Measurements from ENCODE around the gene RTN4RL1. TPM values are rescaled to one million over a fixed set of nuclear protein-coding genes. Genes with fewer than 3 reads are reported as not detected.

Gene RTN4RL1
- total RNA-seq, 6 experiments from 2014 or later = 0.54 to 2.6 (median 1.4) TPM

GRCh38 chr17:1930337-1930645 lies 94.8 kb downstream of the RTN4RL1 start:
- DNase-seq (no peak), ATAC-seq (no peak)

GRCh38 chr17:1928976-1929375 lies 96.2 kb downstream of the RTN4RL1 start:
- H3K36me3 ChIP-seq = no peaks in the 10 kb centered on the region
- no peak overlapping the region for H3K27ac ChIP-seq
- intact Hi-C loops (cut with DNase I) = no loop called here
- no peak for DNase-seq
- TF ChIP-seq POLR2A (IDR thresholded peaks at IDR 0.05) = no peak
- TF ChIP-seq, protein P1, sequence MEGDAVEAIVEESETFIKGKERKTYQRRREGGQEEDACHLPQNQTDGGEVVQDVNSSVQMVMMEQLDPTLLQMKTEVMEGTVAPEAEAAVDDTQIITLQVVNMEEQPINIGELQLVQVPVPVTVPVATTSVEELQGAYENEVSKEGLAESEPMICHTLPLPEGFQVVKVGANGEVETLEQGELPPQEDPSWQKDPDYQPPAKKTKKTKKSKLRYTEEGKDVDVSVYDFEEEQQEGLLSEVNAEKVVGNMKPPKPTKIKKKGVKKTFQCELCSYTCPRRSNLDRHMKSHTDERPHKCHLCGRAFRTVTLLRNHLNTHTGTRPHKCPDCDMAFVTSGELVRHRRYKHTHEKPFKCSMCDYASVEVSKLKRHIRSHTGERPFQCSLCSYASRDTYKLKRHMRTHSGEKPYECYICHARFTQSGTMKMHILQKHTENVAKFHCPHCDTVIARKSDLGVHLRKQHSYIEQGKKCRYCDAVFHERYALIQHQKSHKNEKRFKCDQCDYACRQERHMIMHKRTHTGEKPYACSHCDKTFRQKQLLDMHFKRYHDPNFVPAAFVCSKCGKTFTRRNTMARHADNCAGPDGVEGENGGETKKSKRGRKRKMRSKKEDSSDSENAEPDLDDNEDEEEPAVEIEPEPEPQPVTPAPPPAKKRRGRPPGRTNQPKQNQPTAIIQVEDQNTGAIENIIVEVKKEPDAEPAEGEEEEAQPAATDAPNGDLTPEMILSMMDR (IDR thresholded peaks at IDR 0.05) = no peak
- H3K9me3 ChIP-seq = no peaks in the 10 kb centered on the region
- ATAC-seq = no peak
- 96% methylated on average over 4 of the region's 12 CpGs for WGBS (ENCODE audit: insufficient coverage, low coverage, low lambda C conversion rate, missing lambda C conversion rate)
- peaks cover 0 to 10% (median 3%) of the 10 kb centered on the region in 4 donors for H3K4me1 ChIP-seq
- no peaks in the 10 kb centered on the region for H3K27me3 ChIP-seq
- H3K4me3 ChIP-seq = no peak overlapping the region

More at GRCh38 chr17:1930337-1930645, 94.8 kb downstream of the RTN4RL1 start:
- intact Hi-C loops (cut with DNase I) = no loop called here
- H3K27ac ChIP-seq = no peak overlapping the region
- 53% methylated on average over 2 of the region's 8 CpGs for WGBS (ENCODE audit: insufficient coverage, low coverage, low lambda C conversion rate, missing lambda C conversion rate)
- TF ChIP-seq POLR2A (IDR thresholded peaks at IDR 0.05) = no peak
- TF ChIP-seq, protein P1 (IDR thresholded peaks at IDR 0.05) = no peak
- no peaks in the 10 kb centered on the region for H3K27me3 ChIP-seq
- peaks cover 0 to 10% (median 3%) of the 10 kb centered on the region in 4 donors for H3K4me1 ChIP-seq
- no peaks in the 10 kb centered on the region for H3K9me3 ChIP-seq
- no peak overlapping the region for H3K4me3 ChIP-seq
- no peaks in the 10 kb centered on the region for H3K36me3 ChIP-seq

GRCh38 chr17:1920948-1921351 lies 104.2 kb downstream of the RTN4RL1 start:
- Histone ChIP-seq H3K4me1 (no peaks in the 10 kb centered on the region), H3K27ac (no peak overlapping the region), H3K9me3 (no peaks in the 10 kb centered on the region), H3K36me3 (no peaks in the 10 kb centered on the region), H3K27me3 (no peaks in the 10 kb centered on the region), H3K4me3 (no peak overlapping the region)
- TF ChIP-seq, protein P1 (IDR thresholded peaks at IDR 0.05) = no peak
- no peak for TF ChIP-seq POLR2A (IDR thresholded peaks at IDR 0.05)
- no peak for ATAC-seq
- intact Hi-C loops (cut with DNase I) = no loop called here
- 95% methylated on average over 12 of the region's 19 CpGs for WGBS (ENCODE audit: insufficient coverage, low coverage, low lambda C conversion rate, missing lambda C conversion rate)
- no peak for DNase-seq

DNA sequence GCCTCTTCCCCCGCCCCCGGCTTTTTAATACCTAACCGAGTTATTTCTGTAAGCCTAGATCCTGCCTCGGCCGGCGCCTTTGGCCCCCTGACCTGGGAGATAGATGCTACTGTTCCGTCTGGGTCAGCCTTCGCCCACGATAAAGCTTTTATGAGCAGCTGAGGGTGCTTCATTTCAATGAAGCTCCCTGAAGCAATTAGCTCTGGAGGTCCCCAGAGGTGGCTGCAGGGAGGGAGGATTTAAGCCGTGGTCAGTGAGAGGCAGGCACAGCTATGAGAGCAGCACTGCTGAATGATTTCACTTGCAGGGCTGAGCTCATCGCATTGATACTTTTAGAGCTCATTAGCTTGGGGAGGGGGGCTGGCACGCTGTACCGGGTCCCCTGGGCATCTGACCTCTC lies 105.9 kb downstream of the RTN4RL1 start:
- ATAC-seq (no peak), DNase-seq (peak in 1 of 3 donors; percentile 20)
- H3K4me3 ChIP-seq = no peak overlapping the region
- no peaks in the 10 kb centered on the region for H3K36me3 ChIP-seq
- intact Hi-C loops (cut with DNase I) = no loop called here
- H3K4me1 ChIP-seq = no peaks in the 10 kb centered on the region
- no peak overlapping the region for H3K27ac ChIP-seq
- no peaks in the 10 kb centered on the region for H3K27me3 ChIP-seq
- no peaks in the 10 kb centered on the region for H3K9me3 ChIP-seq
- TF ChIP-seq POLR2A (IDR thresholded peaks at IDR 0.05) = no peak
- TF ChIP-seq, protein P1 (IDR thresholded peaks at IDR 0.05) = no peak
- WGBS (ENCODE audit: insufficient coverage, low coverage, low lambda C conversion rate, missing lambda C conversion rate) = 80% methylated on average over 12 of the region's 13 CpGs

All from right lobe of liver (tissue), 6 donors.